KMS-11 (cell line): ENCODE data around the gene RBM20.
"Not testable (repeated sequence)": the region's sequence is repeated elsewhere in the genome, so short reads cannot be mapped to it uniquely, and the experiment has no call there.

Experiments used
- H2AFZ ChIP-seq: fragments of 200-600 bp; sonication (generic); 2 replicates; pipeline ENCODE4 v1.6.1; 2016; ENCODE audit warnings: antibody characterized with exemption, mixed run types, low read depth
- H3K27ac ChIP-seq: fragments of 200-600 bp; sonication (generic); 2 replicates; pipeline ENCODE4 v1.6.1; 2016; ENCODE audit warnings: mild to moderate bottlenecking, mixed run types
- H3K27me3 ChIP-seq: fragments of 200-600 bp; sonication (generic); 2 replicates; pipeline ENCODE4 v1.6.1; 2017; ENCODE audit warnings: mild to moderate bottlenecking, low read depth, mixed run types, moderate library complexity; ENCODE audit not compliant: insufficient read depth
- H3K36me3 ChIP-seq: fragments of 200-600 bp; sonication (generic); 2 replicates; pipeline ENCODE4 v1.6.1; 2017; ENCODE audit warnings: mild to moderate bottlenecking, mixed run types; ENCODE audit not compliant: insufficient read depth
- H3K4me1 ChIP-seq: fragments of 200-600 bp; sonication (generic); 2 replicates; pipeline ENCODE4 v1.6.1; 2016; ENCODE audit warnings: mild to moderate bottlenecking, low read depth, mixed run types; ENCODE audit not compliant: poor library complexity, severe bottlenecking
- H3K4me2 ChIP-seq: fragments of 200-600 bp; sonication (generic); 2 replicates; pipeline ENCODE4 v1.7.0; 2016; ENCODE audit warnings: mild to moderate bottlenecking, mixed run types
- H3K4me3 ChIP-seq: fragments of 200-600 bp; sonication (generic); IDR thresholded peaks from 2 replicates; pipeline ENCODE4 v1.6.1; 2017; ENCODE audit warnings: low read depth, low read length, mixed read lengths; ENCODE audit not compliant: insufficient read depth
- H3K79me2 ChIP-seq: fragments of 200-600 bp; sonication (generic); 2 replicates; pipeline ENCODE4 v1.6.1; 2016; ENCODE audit warnings: low read depth, mixed run types; ENCODE audit not compliant: insufficient read depth
- H3K9ac ChIP-seq: fragments of 200-600 bp; sonication (generic); 2 replicates; pipeline ENCODE4 v1.6.1; 2016; ENCODE audit warnings: mild to moderate bottlenecking, mixed run types
- H4K20me1 ChIP-seq: fragments of 200-600 bp; sonication (generic); 2 replicates; pipeline ENCODE4 v1.6.1; 2016; ENCODE audit warnings: mild to moderate bottlenecking, mixed run types; ENCODE audit not compliant: insufficient read depth
- TF ChIP-seq, protein P1 (sequence below): fragments of 200-600 bp; sonication (generic); conservative IDR thresholded peaks from 2 replicates; pipeline ENCODE4 v1.6.1; 2017; ENCODE audit warnings: low read depth, mild to moderate bottlenecking, antibody characterized with exemption, low read length, moderate library complexity, mixed read lengths

The RBM20 gene

DNA sequence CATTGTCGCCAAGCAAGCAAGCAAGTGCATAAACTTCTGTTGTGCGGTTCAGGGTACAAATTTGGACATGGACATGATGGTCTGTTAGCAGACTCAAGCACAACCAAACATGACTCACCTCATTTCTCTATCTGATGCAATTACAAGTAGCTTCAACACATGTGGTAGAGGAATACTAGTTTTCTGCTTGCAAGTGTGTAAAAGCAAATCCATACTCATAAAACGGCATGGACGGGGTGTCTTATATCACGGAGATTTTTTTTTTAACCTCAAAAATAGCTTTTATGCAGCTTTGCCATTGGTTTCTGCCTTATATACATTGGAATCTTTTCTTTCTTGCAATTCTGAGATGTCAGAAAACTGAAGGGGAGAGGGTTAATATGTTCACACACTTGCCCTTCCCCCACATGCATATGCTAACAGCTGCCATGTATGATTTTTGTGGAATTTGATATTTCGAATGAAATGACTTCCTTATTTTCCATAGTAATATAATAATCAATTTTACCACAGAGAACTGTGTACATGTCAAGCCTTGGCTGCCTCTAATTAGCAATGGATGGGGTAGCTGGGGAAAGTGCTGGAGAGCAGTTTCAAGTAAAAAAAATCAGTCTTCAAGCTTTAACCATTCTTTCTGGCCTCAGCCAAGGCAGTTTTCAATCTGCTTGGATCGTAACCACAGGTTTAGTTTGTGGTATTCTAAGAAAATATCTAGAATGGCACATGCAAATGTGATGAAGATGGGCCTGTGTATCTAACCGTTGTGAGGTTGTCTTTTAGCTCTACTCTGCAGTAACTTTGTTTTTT, 121.6 kb downstream of the RBM20 start:
- H3K9ac ChIP-seq = no peak overlapping the region; the same call in 1 of the 2 replicates
- H3K79me2 ChIP-seq = no peaks in the 10 kb centered on the region
- H3K4me1 ChIP-seq = peaks cover 22% of the 10 kb centered on the region
- H3K36me3 ChIP-seq = no peaks in the 10 kb centered on the region
- H3K4me3 ChIP-seq = no peak overlapping the region
- no peaks in the 10 kb centered on the region for H4K20me1 ChIP-seq
- H3K4me2 ChIP-seq = peak overlapping the region; percentile 36
- H2AFZ ChIP-seq = no peak overlapping the region
- no peaks in the 10 kb centered on the region for H3K27me3 ChIP-seq
- TF ChIP-seq, protein P1, sequence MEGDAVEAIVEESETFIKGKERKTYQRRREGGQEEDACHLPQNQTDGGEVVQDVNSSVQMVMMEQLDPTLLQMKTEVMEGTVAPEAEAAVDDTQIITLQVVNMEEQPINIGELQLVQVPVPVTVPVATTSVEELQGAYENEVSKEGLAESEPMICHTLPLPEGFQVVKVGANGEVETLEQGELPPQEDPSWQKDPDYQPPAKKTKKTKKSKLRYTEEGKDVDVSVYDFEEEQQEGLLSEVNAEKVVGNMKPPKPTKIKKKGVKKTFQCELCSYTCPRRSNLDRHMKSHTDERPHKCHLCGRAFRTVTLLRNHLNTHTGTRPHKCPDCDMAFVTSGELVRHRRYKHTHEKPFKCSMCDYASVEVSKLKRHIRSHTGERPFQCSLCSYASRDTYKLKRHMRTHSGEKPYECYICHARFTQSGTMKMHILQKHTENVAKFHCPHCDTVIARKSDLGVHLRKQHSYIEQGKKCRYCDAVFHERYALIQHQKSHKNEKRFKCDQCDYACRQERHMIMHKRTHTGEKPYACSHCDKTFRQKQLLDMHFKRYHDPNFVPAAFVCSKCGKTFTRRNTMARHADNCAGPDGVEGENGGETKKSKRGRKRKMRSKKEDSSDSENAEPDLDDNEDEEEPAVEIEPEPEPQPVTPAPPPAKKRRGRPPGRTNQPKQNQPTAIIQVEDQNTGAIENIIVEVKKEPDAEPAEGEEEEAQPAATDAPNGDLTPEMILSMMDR = no peak
- H3K27ac ChIP-seq = peak overlapping the region; percentile 42

DNA sequence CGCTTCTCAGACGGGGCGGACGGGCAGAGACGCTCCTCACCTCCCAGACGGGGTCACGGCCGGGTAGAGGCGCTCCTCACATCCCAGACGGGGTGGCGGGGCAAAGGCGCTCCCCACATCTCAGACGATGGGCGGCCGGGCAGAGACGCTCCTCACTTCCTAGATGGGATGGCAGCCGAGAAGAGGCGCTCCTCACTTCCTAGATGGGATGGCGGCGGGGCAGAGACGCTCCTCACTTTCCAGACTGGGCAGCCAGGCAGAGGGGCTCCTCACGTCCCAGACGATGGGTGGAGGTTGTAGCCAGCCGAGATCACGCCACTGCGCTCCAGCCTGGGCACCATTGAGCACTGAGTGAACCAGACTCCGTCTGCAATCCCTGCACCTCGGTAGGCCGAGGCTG, 123.5 kb downstream of the RBM20 start:
- H3K27me3 ChIP-seq, H3K27ac ChIP-seq, H3K4me3 ChIP-seq, H3K9ac ChIP-seq, H3K4me2 ChIP-seq, H3K79me2 ChIP-seq, H2AFZ ChIP-seq, H3K36me3 ChIP-seq, H4K20me1 ChIP-seq: not testable (repeated sequence)
- peaks cover 28% of the 10 kb centered on the region for H3K4me1 ChIP-seq

DNA sequence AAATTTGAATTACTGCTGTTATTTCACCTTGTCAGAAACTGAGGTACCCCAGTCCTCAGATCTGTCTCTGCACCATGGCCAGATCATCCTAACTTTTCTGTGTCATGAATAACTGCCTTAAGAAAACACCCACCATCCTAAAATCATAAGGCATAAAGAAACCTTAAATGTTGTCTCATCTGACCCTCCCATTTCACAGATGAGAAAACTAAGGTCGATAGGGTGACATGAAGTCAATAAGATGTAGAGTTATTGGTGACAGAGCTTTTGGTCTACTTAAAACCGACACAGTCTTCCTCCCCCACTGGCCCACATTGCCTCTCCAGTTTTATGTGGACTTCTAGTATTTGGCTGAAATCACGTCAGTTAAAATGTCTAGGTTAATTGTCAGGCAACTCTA, 126.1 kb downstream of the RBM20 start:
- no peaks in the 10 kb centered on the region for H4K20me1 ChIP-seq
- H3K4me3 ChIP-seq = no peak overlapping the region
- H3K27me3 ChIP-seq = no peaks in the 10 kb centered on the region
- H3K27ac ChIP-seq = no peak overlapping the region
- H3K9ac ChIP-seq = no peak overlapping the region
- H2AFZ ChIP-seq = no peak overlapping the region
- no peaks in the 10 kb centered on the region for H3K79me2 ChIP-seq
- TF ChIP-seq, protein P1 = no peak
- peaks cover 49% of the 10 kb centered on the region for H3K4me1 ChIP-seq
- no peaks in the 10 kb centered on the region for H3K36me3 ChIP-seq
- no peak overlapping the region for H3K4me2 ChIP-seq

DNA sequence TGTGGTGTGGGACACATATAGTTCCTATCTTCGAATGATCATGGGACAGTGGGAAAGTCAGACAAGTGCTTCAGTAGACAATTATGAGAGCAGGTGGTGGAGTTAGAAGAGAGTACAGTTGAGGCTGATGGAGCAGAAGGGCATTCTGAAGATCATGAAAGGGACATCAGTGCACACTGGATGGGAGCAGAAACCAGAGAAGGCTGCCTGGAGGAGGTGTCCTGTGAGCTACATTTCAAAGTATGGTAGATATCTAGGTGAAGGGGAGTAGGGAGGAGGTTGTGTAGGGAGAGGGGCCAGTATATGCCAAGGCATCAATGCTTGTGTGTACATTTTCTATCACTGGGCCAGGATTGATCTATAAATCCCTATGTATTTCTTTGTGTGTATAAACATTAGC, 127.3 kb downstream of the RBM20 start:
- TF ChIP-seq, protein P1 = no peak

DNA sequence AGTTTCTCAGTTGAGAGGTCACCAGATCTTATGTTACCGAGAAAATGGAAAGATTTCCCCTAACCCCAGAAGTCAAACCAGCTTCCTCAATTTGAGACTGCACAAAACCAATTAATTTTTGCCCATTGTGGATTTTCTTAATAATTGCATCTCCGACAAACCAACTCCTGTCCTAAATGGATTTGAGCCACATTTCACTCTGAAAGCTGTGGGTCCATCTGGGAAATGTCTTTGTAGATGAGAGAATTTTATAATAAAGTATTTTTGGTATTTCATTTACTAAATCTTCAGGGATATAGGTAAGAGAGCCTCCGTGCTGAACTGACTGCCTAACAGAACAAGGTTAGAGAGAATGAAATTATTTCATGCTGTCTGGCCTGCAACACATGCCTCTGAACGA, 127.9 kb downstream of the RBM20 start:
- no peaks in the 10 kb centered on the region for H3K27me3 ChIP-seq
- H3K9ac ChIP-seq = no peak overlapping the region
- H3K36me3 ChIP-seq = no peaks in the 10 kb centered on the region
- no peak overlapping the region for H2AFZ ChIP-seq
- TF ChIP-seq, protein P1 = no peak
- H3K4me3 ChIP-seq = no peak overlapping the region
- no peaks in the 10 kb centered on the region for H3K79me2 ChIP-seq
- peaks cover 42% of the 10 kb centered on the region for H3K4me1 ChIP-seq
- H4K20me1 ChIP-seq = no peaks in the 10 kb centered on the region
- no peak overlapping the region for H3K27ac ChIP-seq
- H3K4me2 ChIP-seq = no peak overlapping the region

More for the DNA sequence above, 127.3 kb downstream of the RBM20 start:
- Histone ChIP-seq H3K9ac (no peak overlapping the region), H4K20me1 (no peaks in the 10 kb centered on the region), H3K36me3 (no peaks in the 10 kb centered on the region), H3K79me2 (no peaks in the 10 kb centered on the region), H3K27ac (no peak overlapping the region), H3K4me3 (no peak overlapping the region), H3K4me1 (peaks cover 42% of the 10 kb centered on the region), H3K4me2 (no peak overlapping the region), H2AFZ (no peak overlapping the region), H3K27me3 (no peaks in the 10 kb centered on the region)
